LNCAP (cell line): ENCODE data around the gene MYCBP2.

Experiments used
- CTCF ChIP-seq: fragments of 450-650 bp; IDR thresholded peaks from 2 replicates; pipeline ENCODE4 v1.5.1; 2017; ENCODE audit warnings: mild to moderate bottlenecking

MYCBP2 gene

GRCh38 chr13:77290342-77290741 is 36.6 kb downstream of the MYCBP2 start:
- no peak for TF ChIP-seq CTCF

GRCh38 chr13:77289851-77290250 is 37.0 kb downstream of the MYCBP2 start:
- TF ChIP-seq CTCF, result no peak

GRCh38 chr13:77285098-77285497 is 41.8 kb downstream of the MYCBP2 start:
- no peak for TF ChIP-seq CTCF

DNA sequence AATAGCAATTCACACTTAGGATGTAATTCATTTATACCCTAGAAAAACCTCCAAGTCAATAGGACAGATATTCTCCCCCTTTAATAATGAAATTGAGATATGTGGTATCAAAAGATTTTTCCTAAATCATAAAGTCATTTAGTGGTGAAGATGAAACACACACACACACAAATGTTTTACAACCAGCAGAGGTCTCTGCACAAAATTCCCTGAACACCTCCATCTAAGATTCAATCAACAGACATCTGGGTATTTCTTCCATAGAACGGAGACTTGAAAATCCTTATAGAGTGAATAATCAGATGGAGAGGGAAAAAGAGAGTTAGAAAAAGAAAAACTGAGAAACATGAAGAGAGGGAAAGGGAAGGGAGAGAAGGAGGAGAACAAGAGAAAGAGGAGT is 52.8 kb downstream of the MYCBP2 start:
- peak; percentile 9; the same call in 1 of the 2 replicates for TF ChIP-seq CTCF

- no peak for TF ChIP-seq CTCF
Observed at GRCh38 chr13:77269141-77269540, 57.8 kb downstream of the MYCBP2 start.

DNA sequence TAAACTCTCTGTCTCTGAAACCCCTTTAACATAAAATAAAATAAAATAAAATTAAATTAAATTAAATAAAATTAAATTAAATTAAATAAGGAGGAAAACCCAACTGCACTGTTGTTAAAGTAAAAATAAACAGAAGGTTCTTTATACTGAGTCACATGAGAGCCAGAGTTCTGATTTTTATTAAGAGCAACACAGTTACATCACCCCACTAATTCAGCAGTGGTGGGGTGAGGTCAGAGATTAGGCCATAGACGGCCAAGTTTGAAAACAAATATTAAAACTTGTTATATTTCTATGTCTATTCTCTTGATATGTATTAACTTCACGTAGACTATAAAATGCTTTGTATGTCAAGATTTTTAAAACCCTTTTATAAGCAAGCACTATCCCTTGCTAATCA is 59.5 kb downstream of the MYCBP2 start:
- no peak for TF ChIP-seq CTCF

- TF ChIP-seq CTCF, result no peak
Observed at GRCh38 chr13:77265336-77265735, 61.6 kb downstream of the MYCBP2 start.

DNA sequence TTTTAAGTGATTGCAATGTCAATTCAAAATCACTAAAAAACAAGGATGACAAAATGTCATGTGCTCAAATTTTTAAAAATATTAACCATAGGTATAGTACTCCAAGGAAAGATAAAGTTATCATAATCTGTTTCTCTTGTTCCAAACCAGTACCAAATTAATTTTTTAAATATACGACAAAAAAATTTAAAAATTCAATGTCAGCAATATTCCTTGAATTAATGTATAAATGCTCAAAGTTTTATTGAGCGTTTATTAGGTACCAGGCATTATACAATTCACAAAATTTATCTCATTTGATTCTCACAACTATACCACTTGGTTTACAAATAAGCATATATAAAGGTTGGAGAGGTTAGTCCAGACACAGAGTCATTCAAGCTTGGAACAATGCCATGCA is 64.7 kb downstream of the MYCBP2 start:
- TF ChIP-seq CTCF, result no peak
